ENCODE results near the gene CDH15. TPM values are rescaled to one million over a fixed set of nuclear protein-coding genes. Genes with fewer than 3 reads are reported as not detected.

The CDH15 gene
- total and polyA plus RNA-seq, 4 donors = 0.09 to 2.1 (median 1.3) TPM

GRCh38 chr16:89139907-89140361 is 31.6 kb upstream of the CDH15 start:
- H3K36me3 ChIP-seq (ENCODE audit: control insufficient read depth in 4 of 4, insufficient read depth in 4 of 4, low read length in 4 of 4) = peaks cover 0 to 45% (median 1%) of the 10 kb centered on the region in 4 donors
- H3K27me3 ChIP-seq (ENCODE audit: control insufficient read depth in 3 of 3, insufficient read depth in 3 of 3, low read length in 2 of 3) = no peaks in the 10 kb centered on the region
- peaks cover 0 to 2% (median 0%) of the 10 kb centered on the region in 4 donors for H3K9me3 ChIP-seq (ENCODE audit: control insufficient read depth in 4 of 4, insufficient read depth in 3 of 4, low read length in 3 of 4)
- H3K4me1 ChIP-seq (ENCODE audit: control insufficient read depth in 5 of 5, insufficient read depth in 5 of 5, low read length in 5 of 5) = no peaks in the 10 kb centered on the region
- no peak overlapping the region for H3K4me3 ChIP-seq
- DNase-seq (no peak), ATAC-seq (ENCODE audit: insufficient read depth, low FRiP score) (no peak)
- WGBS, 2 donors = 97 to 98% methylated on average over 12 of the region's 12 CpGs
- TF ChIP-seq, protein P1, sequence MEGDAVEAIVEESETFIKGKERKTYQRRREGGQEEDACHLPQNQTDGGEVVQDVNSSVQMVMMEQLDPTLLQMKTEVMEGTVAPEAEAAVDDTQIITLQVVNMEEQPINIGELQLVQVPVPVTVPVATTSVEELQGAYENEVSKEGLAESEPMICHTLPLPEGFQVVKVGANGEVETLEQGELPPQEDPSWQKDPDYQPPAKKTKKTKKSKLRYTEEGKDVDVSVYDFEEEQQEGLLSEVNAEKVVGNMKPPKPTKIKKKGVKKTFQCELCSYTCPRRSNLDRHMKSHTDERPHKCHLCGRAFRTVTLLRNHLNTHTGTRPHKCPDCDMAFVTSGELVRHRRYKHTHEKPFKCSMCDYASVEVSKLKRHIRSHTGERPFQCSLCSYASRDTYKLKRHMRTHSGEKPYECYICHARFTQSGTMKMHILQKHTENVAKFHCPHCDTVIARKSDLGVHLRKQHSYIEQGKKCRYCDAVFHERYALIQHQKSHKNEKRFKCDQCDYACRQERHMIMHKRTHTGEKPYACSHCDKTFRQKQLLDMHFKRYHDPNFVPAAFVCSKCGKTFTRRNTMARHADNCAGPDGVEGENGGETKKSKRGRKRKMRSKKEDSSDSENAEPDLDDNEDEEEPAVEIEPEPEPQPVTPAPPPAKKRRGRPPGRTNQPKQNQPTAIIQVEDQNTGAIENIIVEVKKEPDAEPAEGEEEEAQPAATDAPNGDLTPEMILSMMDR (IDR thresholded peaks at IDR 0.05; ENCODE audit: control extremely low read depth, extremely low read depth) = no peak
- H3K9ac ChIP-seq (ENCODE audit: insufficient read depth in 1 of 2, low read length in 2 of 2) = no peak overlapping the region
- H3K27ac ChIP-seq (ENCODE audit: low read depth in 1 of 2, low read length in 1 of 2) = no peak overlapping the region

GRCh38 chr16:89140401-89140800 is 31.1 kb upstream of the CDH15 start:
- TF ChIP-seq, protein P1 (IDR thresholded peaks at IDR 0.05; ENCODE audit: control extremely low read depth, extremely low read depth) = no peak
- no peak overlapping the region for H3K9ac ChIP-seq (ENCODE audit: insufficient read depth in 1 of 2, low read length in 2 of 2)
- 94 to 97% methylated on average over 13 of the region's 13 CpGs for WGBS, 2 donors
- peaks cover 0 to 48% (median 1%) of the 10 kb centered on the region in 4 donors for H3K36me3 ChIP-seq (ENCODE audit: control insufficient read depth in 4 of 4, insufficient read depth in 4 of 4, low read length in 4 of 4)
- H3K27me3 ChIP-seq (ENCODE audit: control insufficient read depth in 3 of 3, insufficient read depth in 3 of 3, low read length in 2 of 3) = no peaks in the 10 kb centered on the region
- no peak for ATAC-seq (ENCODE audit: insufficient read depth, low FRiP score)
- no peak for DNase-seq
- peaks cover 0 to 2% (median 0%) of the 10 kb centered on the region in 4 donors for H3K9me3 ChIP-seq (ENCODE audit: control insufficient read depth in 4 of 4, insufficient read depth in 3 of 4, low read length in 3 of 4)
- H3K4me3 ChIP-seq = no peak overlapping the region
- no peaks in the 10 kb centered on the region for H3K4me1 ChIP-seq (ENCODE audit: control insufficient read depth in 5 of 5, insufficient read depth in 5 of 5, low read length in 5 of 5)
- no peak overlapping the region for H3K27ac ChIP-seq (ENCODE audit: low read depth in 1 of 2, low read length in 1 of 2)

GRCh38 chr16:89140981-89141883 is 30.3 kb upstream of the CDH15 start:
- no peak for ATAC-seq (ENCODE audit: insufficient read depth, low FRiP score)
- Histone ChIP-seq H3K27ac (ENCODE audit: low read depth in 1 of 2, low read length in 1 of 2) (no peak overlapping the region), H3K9ac (ENCODE audit: insufficient read depth in 1 of 2, low read length in 2 of 2) (no peak overlapping the region), H3K4me3 (no peak overlapping the region), H3K4me1 (ENCODE audit: control insufficient read depth in 5 of 5, insufficient read depth in 5 of 5, low read length in 5 of 5) (no peaks in the 10 kb centered on the region), H3K9me3 (ENCODE audit: control insufficient read depth in 4 of 4, insufficient read depth in 3 of 4, low read length in 3 of 4) (peaks cover 0 to 2% (median 0%) of the 10 kb centered on the region in 4 donors), H3K36me3 (ENCODE audit: control insufficient read depth in 4 of 4, insufficient read depth in 4 of 4, low read length in 4 of 4) (peaks cover 0 to 56% (median 3%) of the 10 kb centered on the region in 4 donors), H3K27me3 (ENCODE audit: control insufficient read depth in 3 of 3, insufficient read depth in 3 of 3, low read length in 2 of 3) (no peaks in the 10 kb centered on the region)
- DNase-seq = no peak
- whole genome bisulfite sequencing, 2 donors = 93 to 98% methylated on average over 31 of the region's 31 CpGs
- TF ChIP-seq, protein P1 (IDR thresholded peaks at IDR 0.05; ENCODE audit: control extremely low read depth, extremely low read depth) = no peak
